ENCODE results near the gene STON2.

GRCh38 chr14:81401420-81402122 is 1.4 kb upstream of the STON2 start:
- TF ChIP-seq CTCF (IDR thresholded peaks at IDR 0.05; ENCODE audit: insufficient read depth, low read length, poor library complexity, severe bottlenecking), result no peak
- no peak for TF ChIP-seq EZH2phosphoT487 (conservative IDR thresholded peaks at IDR 0.05; ENCODE audit: low read length)
